Activated B cell treated with CpG ODN at 0.5 μM for 24 hours (primary cell): Measurements from ENCODE around the gene MMP12. TPM values are rescaled to one million over a fixed set of nuclear protein-coding genes. Genes with fewer than 3 reads are reported as not detected.

Experiments
- ATAC-seq: fragments of 200-7000 bp; cut with Tn5 transposase; one replicate; pipeline ENCODE4 v1.10.0; 2021; ENCODE audit warnings: low read depth, mild to moderate bottlenecking, moderate library complexity
- CTCF ChIA-PET: fragments of 350-600 bp; sonication (Branson Sonifier 250); formaldehyde crosslinking; loops from one replicate; lab custom pipeline; 2021; ENCODE audit warnings: antibody characterized with exemption; lab: Charles Lee
- POLR2A ChIA-PET: fragments of 350-600 bp; sonication (Branson Sonifier 250); formaldehyde crosslinking; loops from one replicate; lab custom pipeline; 2021; ENCODE audit warnings: antibody characterized with exemption; lab: Charles Lee
- DNase-seq: peaks from one replicate; pipeline ENCODE4 v3.0.0; 2022
- H3K27ac Mint-ChIP-seq: one replicate; pipeline ENCODE4 v1.8.0; 2020; ENCODE audit warnings: mixed read lengths
- H3K27me3 Mint-ChIP-seq: one replicate; pipeline ENCODE4 v1.8.0; 2021; ENCODE audit warnings: mixed read lengths
- H3K36me3 Mint-ChIP-seq: one replicate; pipeline ENCODE4 v1.8.0; 2021; ENCODE audit warnings: low read depth, mixed read lengths
- H3K4me1 Mint-ChIP-seq: one replicate; pipeline ENCODE4 v1.8.0; 2021; ENCODE audit warnings: mixed read lengths
- H3K4me3 Mint-ChIP-seq: one replicate; pipeline ENCODE4 v1.8.0; 2020; ENCODE audit warnings: mild to moderate bottlenecking, mixed read lengths
- H3K9me3 Mint-ChIP-seq: one replicate; pipeline ENCODE4 v1.8.0; 2020; ENCODE audit warnings: mixed read lengths
- intact Hi-C: fragments of 100-400 bp; cut with micrococcal nuclease; formaldehyde crosslinking; loops from one replicate; pipeline ENCODE4 v1.15.1; 2024
- total RNA-seq: library from RNA; stranded (reverse); gene quantifications from 2 replicates; pipeline ENCODE4 v1.2.3, GENCODE V29; 2022
- TF ChIP-seq, protein P1 (sequence below): fragments of 200-600 bp; IDR thresholded peaks from one replicate; pipeline ENCODE4 v1.8.0; 2022; ENCODE audit warnings: antibody characterized with exemption, mild to moderate bottlenecking

The MMP12 gene
- total RNA-seq, 1 donor from 2014 or later = not detected

DNA sequence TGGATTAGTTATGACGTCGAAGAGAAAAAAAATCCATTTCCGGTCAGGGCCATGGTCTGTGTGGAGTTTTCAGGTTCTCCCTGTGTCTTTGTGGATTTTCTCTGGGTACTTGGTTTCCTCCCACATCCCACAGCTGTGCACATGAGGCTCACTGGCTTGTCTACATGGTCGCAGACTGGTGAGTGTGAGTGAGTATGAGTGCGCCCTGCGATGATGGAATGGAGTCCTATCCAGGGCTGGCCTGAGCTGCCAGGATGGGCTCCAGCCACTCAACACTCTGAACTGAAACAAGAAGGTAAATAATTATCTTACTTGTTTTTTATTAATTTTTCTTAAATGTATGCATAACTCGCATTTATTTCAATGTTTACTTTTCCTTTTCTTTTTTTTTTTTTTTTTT, 42.2 kb downstream of the MMP12 start:
- no peak for ATAC-seq
- H3K36me3 Mint-ChIP-seq = no peaks in the 10 kb centered on the region

DNA sequence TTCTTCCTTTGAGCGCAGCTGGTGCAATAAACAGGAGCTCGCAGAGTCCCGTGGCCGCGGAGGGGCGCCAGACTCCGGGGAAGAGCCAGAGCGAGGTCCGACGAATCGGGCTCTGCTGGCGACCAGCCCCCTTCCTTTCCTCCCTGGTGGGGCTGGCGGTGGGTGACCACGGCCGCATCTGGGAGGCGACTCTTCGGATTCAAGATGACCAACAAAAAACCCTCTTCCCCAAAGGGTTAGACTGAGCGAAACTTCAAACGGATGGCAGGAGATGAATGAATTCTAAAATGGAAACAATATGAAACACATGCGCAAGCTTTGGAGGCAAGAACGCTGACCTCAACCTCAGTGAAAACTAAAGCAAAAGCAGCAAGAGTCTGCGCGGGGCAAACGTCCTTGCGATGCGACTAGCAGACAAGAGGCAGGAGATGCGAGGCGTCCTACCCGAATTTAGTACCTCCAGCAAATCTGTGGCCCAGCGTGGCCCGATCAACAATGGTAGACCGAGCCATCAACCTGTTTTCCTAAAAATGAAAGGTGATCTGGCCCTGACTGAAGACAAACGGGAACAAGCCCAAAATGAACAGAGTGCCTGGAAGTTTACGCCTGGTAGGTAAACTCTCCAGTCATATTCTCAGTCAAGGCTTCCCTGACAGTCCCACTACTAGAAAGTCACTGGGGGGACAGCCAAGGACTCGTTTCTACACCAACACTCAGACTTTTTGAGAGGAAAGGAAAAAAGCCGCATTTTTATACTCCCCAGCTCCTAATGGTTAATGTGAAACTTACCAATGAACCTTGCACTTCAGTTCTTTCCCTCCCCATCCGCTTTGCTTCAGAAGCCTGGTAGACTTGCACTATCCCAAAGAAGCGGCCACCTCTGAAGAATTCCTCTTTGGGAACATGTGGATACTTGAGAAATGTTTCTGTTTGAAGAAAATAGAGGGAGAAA, 43.0 kb downstream of the MMP12 start:
- no peak for ATAC-seq
- H3K4me1 Mint-ChIP-seq = no peaks in the 10 kb centered on the region
- H3K4me3 Mint-ChIP-seq = no peak overlapping the region
- no peaks in the 10 kb centered on the region for H3K9me3 Mint-ChIP-seq
- ChIA-PET CTCF (no interaction called here), POLR2A (no interaction called here)
- intact Hi-C loops = no loop called here
- TF ChIP-seq, protein P1, sequence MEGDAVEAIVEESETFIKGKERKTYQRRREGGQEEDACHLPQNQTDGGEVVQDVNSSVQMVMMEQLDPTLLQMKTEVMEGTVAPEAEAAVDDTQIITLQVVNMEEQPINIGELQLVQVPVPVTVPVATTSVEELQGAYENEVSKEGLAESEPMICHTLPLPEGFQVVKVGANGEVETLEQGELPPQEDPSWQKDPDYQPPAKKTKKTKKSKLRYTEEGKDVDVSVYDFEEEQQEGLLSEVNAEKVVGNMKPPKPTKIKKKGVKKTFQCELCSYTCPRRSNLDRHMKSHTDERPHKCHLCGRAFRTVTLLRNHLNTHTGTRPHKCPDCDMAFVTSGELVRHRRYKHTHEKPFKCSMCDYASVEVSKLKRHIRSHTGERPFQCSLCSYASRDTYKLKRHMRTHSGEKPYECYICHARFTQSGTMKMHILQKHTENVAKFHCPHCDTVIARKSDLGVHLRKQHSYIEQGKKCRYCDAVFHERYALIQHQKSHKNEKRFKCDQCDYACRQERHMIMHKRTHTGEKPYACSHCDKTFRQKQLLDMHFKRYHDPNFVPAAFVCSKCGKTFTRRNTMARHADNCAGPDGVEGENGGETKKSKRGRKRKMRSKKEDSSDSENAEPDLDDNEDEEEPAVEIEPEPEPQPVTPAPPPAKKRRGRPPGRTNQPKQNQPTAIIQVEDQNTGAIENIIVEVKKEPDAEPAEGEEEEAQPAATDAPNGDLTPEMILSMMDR = no peak
- H3K36me3 Mint-ChIP-seq = no peaks in the 10 kb centered on the region
- no peak for DNase-seq
- no peak overlapping the region for H3K27ac Mint-ChIP-seq
- H3K27me3 Mint-ChIP-seq = peaks cover 30% of the 10 kb centered on the region

More for the DNA sequence above, 42.2 kb downstream of the MMP12 start:
- TF ChIP-seq, protein P1 = no peak
- H3K4me3 Mint-ChIP-seq = no peak overlapping the region
- no peak for DNase-seq
- H3K9me3 Mint-ChIP-seq = no peaks in the 10 kb centered on the region
- no peak overlapping the region for H3K27ac Mint-ChIP-seq
- CTCF ChIA-PET = no interaction called here
- intact Hi-C loops = no loop called here
- peaks cover 26% of the 10 kb centered on the region for H3K27me3 Mint-ChIP-seq
- H3K4me1 Mint-ChIP-seq = no peaks in the 10 kb centered on the region
- POLR2A ChIA-PET = no interaction called here

DNA sequence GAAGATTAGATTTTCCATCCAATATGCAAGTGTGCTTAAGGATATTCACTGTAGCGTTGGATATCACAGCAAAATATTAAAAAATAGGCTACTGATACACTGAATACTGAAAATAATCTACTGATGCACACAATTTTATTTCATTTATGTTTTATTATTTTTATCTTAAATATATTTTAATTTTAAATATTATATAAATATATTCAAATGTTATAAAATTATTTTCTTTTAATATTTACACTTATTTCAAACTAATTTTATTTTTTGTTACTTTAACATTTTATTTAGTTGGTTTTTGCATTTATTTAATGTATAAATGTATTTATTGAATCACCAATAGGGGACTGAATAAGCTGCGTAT, 43.7 kb downstream of the MMP12 start:
- H3K9me3 Mint-ChIP-seq = no peaks in the 10 kb centered on the region
- H3K36me3 Mint-ChIP-seq = no peaks in the 10 kb centered on the region
- ATAC-seq = no peak
- H3K4me1 Mint-ChIP-seq = no peaks in the 10 kb centered on the region
- ChIA-PET CTCF (no interaction called here), POLR2A (no interaction called here)
- peaks cover 33% of the 10 kb centered on the region for H3K27me3 Mint-ChIP-seq
- no peak overlapping the region for H3K27ac Mint-ChIP-seq
- TF ChIP-seq, protein P1 = no peak
- intact Hi-C loops = no loop called here
- no peak for DNase-seq
- no peak overlapping the region for H3K4me3 Mint-ChIP-seq

DNA sequence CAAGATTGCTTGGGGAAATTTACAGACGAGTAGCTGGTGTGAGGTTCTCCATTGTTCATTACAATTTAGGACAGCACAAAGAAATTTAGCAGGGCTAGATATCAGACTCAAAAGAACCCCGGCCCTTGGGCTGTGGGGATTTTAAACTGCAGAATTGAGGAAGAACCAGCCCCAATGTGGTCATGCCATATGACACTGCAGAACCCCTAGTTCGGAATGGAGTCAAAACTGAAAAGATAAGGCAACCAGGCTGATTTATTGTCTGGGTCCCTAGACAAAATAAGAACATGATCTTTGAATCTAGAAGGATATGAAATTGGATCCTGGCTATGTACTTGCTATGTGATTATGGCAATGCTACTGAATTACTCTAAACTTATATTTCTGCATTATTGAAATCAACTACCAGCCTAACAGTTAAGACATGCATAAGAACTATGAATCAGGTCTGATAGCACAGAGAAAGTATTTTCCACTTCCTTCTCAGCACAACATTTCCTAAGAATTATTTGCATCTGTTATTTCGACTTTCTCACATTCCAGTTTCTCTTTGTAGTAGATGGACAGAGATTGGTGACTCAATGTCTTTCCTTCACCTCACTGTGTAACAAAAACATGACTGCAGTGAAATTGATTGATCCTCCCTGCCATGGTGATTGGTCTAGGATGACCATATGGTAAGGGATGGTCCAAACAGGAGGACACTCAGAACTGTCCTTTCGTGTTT, 44.6 kb downstream of the MMP12 start:
- CTCF ChIA-PET = no interaction called here
- POLR2A ChIA-PET = no interaction called here
- no peaks in the 10 kb centered on the region for H3K9me3 Mint-ChIP-seq

More for the DNA sequence above, 44.6 kb downstream of the MMP12 start:
- DNase-seq (no peak), ATAC-seq (no peak)
- H3K4me3 Mint-ChIP-seq = no peak overlapping the region
- peaks cover 33% of the 10 kb centered on the region for H3K27me3 Mint-ChIP-seq
- intact Hi-C loops = no loop called here
- H3K4me1 Mint-ChIP-seq = no peaks in the 10 kb centered on the region
- no peak overlapping the region for H3K27ac Mint-ChIP-seq
- TF ChIP-seq, protein P1 = no peak
- no peaks in the 10 kb centered on the region for H3K36me3 Mint-ChIP-seq
